ENCODE measurements around the gene TUBG2. TPM values are rescaled to one million over a fixed set of nuclear protein-coding genes. Genes with fewer than 3 reads are reported as not detected.

Gene TUBG2
- total RNA-seq, 1 experiment from 2014 or later, result 26.7 TPM

DNA sequence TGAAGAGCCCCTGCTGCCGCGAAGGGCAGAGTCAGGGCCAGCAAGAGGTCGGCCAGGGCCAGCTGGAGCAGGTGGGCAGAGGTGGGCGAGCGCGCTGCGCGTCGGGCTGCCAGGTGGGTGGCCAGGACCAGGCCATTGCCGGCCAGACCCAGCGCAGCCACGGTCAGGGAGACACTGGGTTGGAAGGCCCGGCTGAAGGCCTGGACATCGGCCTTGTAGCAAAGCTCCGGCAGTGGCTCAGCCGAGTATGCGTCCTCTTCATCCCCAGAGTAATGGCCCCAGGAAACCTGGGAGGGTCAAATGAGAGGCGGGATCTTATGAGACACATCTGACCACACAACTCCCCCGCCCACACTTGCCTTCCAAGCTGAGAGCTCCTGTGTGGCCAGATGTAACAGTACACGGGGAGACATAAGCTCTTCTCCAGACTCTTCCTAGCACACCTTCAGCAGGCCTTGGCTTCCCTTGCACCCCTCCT is 21.3 kb downstream of the TUBG2 start:
- CTCF ChIA-PET, result interaction anchor here (0.8 to 6.5 kb wide), 32 partner anchors 9 to 249 kb away, joined by 3 to 122 read pairs (median 5); partner anchors contain the start of genes BECN1, PSMC3IP, PSME3 and RAMP2
- Mint-ChIP-seq H3K27me3 (ENCODE audit: low read depth) (peaks cover 22% of the 10 kb centered on the region), H3K36me3 (peaks cover 3% of the 10 kb centered on the region; the same call in 1 of the 2 replicates), H3K4me3 (peak overlapping the region; percentile 66), H3K4me1 (peaks cover 40% of the 10 kb centered on the region), H3K9me3 (no peaks in the 10 kb centered on the region), H3K27ac (peak overlapping the region; percentile 44; the same call in 1 of the 2 replicates)
- DNase-seq (ENCODE audit: low spot score), result no peak
- POLR2A ChIA-PET, result interaction anchor here (0.7 to 2.5 kb wide), 6 partner anchors 11 to 103 kb away, joined by 3 to 13 read pairs (median 4); partner anchors contain the start of genes PSMC3IP, RETREG3, TUBG1 and TUBG2
- TF ChIP-seq, protein P1, sequence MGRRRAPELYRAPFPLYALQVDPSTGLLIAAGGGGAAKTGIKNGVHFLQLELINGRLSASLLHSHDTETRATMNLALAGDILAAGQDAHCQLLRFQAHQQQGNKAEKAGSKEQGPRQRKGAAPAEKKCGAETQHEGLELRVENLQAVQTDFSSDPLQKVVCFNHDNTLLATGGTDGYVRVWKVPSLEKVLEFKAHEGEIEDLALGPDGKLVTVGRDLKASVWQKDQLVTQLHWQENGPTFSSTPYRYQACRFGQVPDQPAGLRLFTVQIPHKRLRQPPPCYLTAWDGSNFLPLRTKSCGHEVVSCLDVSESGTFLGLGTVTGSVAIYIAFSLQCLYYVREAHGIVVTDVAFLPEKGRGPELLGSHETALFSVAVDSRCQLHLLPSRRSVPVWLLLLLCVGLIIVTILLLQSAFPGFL (CRISPR knock-in tag; IDR thresholded peaks at IDR 0.05; ENCODE audit: borderline replicate concordance), result no peak
- TF ChIP-seq ELF4 (CRISPR knock-in tag; IDR thresholded peaks at IDR 0.05; ENCODE audit: low read depth) (no peak), FOXJ3 (CRISPR knock-in tag; IDR thresholded peaks at IDR 0.05; ENCODE audit: borderline replicate concordance) (no peak), FOXK1 (CRISPR knock-in tag; IDR thresholded peaks at IDR 0.05) (no peak), ATF1 (CRISPR knock-in tag; IDR thresholded peaks at IDR 0.05) (no peak), GABPB1 (CRISPR knock-in tag; IDR thresholded peaks at IDR 0.05) (no peak)
- TF ChIP-seq, protein P2, sequence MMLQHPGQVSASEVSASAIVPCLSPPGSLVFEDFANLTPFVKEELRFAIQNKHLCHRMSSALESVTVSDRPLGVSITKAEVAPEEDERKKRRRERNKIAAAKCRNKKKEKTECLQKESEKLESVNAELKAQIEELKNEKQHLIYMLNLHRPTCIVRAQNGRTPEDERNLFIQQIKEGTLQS (CRISPR knock-in tag; conservative IDR thresholded peaks at IDR 0.05), result 0 out of 2 replicates have a peak, but pooled peaks have one; percentile 1
- no peak for ATAC-seq

DNA sequence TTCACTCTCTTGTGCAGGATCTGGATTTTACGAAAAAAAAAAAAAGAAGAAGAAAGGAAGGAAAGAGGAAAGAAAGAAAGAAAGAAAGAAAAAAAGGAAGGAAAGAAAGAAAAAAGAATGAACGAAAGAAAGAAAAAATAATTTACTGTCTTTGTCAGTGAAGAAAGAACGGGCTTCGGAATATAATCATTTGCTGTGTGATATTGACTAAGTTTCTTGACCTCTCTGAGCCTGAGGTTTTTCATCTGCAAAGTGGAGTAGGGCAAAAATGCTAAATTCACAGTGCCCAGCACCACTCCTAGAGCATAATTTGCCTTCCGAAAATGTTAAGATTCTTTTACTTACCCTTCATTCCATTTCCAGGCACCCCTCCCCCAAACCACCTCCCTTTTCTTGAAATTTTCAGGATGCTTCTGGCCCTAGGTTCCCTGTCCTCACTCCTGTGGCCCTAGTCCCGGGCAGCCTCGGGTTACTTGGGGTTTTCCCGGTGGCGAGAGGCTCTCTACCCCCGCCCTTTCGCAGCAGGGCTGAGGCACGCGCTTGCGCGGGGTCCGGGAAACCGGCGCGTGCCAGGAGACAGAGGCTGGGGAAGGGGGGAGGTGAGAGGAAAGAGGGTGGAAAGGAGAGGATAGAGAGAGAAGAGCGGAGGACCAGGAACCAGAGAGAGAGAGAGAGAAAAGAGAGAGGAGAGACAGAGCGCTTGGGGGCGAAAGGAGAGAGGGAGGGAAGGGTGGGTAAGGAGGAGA is 23.1 kb downstream of the TUBG2 start, which contains the start of gene CNTNAP1:
Gene CNTNAP1 (plus strand): TSS at position 556 of the 746 bp plus-strand sequence. CDS start 299 bp downstream, outside the sequence.
- H3K27ac Mint-ChIP-seq, result peak within 1 kb of the TSS; percentile 82
- H3K27me3 Mint-ChIP-seq (ENCODE audit: low read depth), result peaks cover 22% of the 10 kb centered on the region
- ChIA-PET CTCF (interaction anchor here (0.6 to 2.5 kb wide), 16 partner anchors 8 to 142 kb away, joined by 3 to 51 read pairs (median 8); partner anchors contain the start of genes BECN1, PSMC3IP, RAMP2 and RETREG3), POLR2A (interaction anchor here (1.3 to 1.8 kb wide), 3 partner anchors 11 to 105 kb away, joined by 3 to 6 read pairs (median 4); no protein-coding TSS in a partner anchor)
- DNase-seq (ENCODE audit: low spot score) (peak; percentile 73), ATAC-seq (peak; percentile 3)
- peaks cover 45% of the 10 kb centered on the region for H3K4me1 Mint-ChIP-seq
- no peaks in the 10 kb centered on the region for H3K9me3 Mint-ChIP-seq
- H3K36me3 Mint-ChIP-seq, result peaks cover 14% of the 10 kb centered on the region; the same call in 1 of the 2 replicates
- peak within 1 kb of the TSS; percentile 80 for H3K4me3 Mint-ChIP-seq
- TF ChIP-seq ZNF671 (CRISPR knock-in tag; IDR thresholded peaks at IDR 0.05), result no peak
- TF ChIP-seq ZNF512 (CRISPR knock-in tag; IDR thresholded peaks at IDR 0.05; ENCODE audit: borderline replicate concordance), result peak; percentile 52; the same call in 1 of the 2 replicates
- no peak for TF ChIP-seq FOXP1 (CRISPR knock-in tag; IDR thresholded peaks at IDR 0.05; ENCODE audit: borderline replicate concordance)
- TF ChIP-seq MLX (CRISPR knock-in tag; IDR thresholded peaks at IDR 0.05), result no peak
- no peak for TF ChIP-seq ZNF532 (CRISPR knock-in tag; IDR thresholded peaks at IDR 0.05; ENCODE audit: borderline replicate concordance)
- TF ChIP-seq, protein P3, sequence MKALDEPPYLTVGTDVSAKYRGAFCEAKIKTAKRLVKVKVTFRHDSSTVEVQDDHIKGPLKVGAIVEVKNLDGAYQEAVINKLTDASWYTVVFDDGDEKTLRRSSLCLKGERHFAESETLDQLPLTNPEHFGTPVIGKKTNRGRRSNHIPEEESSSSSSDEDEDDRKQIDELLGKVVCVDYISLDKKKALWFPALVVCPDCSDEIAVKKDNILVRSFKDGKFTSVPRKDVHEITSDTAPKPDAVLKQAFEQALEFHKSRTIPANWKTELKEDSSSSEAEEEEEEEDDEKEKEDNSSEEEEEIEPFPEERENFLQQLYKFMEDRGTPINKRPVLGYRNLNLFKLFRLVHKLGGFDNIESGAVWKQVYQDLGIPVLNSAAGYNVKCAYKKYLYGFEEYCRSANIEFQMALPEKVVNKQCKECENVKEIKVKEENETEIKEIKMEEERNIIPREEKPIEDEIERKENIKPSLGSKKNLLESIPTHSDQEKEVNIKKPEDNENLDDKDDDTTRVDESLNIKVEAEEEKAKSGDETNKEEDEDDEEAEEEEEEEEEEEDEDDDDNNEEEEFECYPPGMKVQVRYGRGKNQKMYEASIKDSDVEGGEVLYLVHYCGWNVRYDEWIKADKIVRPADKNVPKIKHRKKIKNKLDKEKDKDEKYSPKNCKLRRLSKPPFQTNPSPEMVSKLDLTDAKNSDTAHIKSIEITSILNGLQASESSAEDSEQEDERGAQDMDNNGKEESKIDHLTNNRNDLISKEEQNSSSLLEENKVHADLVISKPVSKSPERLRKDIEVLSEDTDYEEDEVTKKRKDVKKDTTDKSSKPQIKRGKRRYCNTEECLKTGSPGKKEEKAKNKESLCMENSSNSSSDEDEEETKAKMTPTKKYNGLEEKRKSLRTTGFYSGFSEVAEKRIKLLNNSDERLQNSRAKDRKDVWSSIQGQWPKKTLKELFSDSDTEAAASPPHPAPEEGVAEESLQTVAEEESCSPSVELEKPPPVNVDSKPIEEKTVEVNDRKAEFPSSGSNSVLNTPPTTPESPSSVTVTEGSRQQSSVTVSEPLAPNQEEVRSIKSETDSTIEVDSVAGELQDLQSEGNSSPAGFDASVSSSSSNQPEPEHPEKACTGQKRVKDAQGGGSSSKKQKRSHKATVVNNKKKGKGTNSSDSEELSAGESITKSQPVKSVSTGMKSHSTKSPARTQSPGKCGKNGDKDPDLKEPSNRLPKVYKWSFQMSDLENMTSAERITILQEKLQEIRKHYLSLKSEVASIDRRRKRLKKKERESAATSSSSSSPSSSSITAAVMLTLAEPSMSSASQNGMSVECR (CRISPR knock-in tag; IDR thresholded peaks at IDR 0.05; ENCODE audit: borderline replicate concordance), result no peak
- TF ChIP-seq, protein P4, sequence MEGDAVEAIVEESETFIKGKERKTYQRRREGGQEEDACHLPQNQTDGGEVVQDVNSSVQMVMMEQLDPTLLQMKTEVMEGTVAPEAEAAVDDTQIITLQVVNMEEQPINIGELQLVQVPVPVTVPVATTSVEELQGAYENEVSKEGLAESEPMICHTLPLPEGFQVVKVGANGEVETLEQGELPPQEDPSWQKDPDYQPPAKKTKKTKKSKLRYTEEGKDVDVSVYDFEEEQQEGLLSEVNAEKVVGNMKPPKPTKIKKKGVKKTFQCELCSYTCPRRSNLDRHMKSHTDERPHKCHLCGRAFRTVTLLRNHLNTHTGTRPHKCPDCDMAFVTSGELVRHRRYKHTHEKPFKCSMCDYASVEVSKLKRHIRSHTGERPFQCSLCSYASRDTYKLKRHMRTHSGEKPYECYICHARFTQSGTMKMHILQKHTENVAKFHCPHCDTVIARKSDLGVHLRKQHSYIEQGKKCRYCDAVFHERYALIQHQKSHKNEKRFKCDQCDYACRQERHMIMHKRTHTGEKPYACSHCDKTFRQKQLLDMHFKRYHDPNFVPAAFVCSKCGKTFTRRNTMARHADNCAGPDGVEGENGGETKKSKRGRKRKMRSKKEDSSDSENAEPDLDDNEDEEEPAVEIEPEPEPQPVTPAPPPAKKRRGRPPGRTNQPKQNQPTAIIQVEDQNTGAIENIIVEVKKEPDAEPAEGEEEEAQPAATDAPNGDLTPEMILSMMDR (IDR thresholded peaks at IDR 0.05), result no peak
- peak; percentile 94 for TF ChIP-seq GTF2I (CRISPR knock-in tag; conservative IDR thresholded peaks at IDR 0.05)
- TF ChIP-seq, protein P5, sequence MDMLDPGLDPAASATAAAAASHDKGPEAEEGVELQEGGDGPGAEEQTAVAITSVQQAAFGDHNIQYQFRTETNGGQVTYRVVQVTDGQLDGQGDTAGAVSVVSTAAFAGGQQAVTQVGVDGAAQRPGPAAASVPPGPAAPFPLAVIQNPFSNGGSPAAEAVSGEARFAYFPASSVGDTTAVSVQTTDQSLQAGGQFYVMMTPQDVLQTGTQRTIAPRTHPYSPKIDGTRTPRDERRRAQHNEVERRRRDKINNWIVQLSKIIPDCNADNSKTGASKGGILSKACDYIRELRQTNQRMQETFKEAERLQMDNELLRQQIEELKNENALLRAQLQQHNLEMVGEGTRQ (CRISPR knock-in tag; IDR thresholded peaks at IDR 0.05), result peak; percentile 18; the same call in 1 of the 2 replicates

All from WTC11 (cell line).